ENCODE results near the gene FAM89B.
"Not testable (repeated sequence)": the region's sequence is repeated elsewhere in the genome, so short reads cannot be mapped to it uniquely, and the experiment has no call there.

The FAM89B gene

GRCh38 chr11:65572356-65573051 is at the start of gene FAM89B:
FAM89B (plus strand) TSS chr11:65572538; CDS start chr11:65572670, 132 bp downstream.
- peak; percentile 89 for DNase-seq

- peak; percentile 52 for DNase-seq
Measured at GRCh38 chr11:65522718-65523630, 49.4 kb upstream of the FAM89B start.

- DNase-seq, result not testable (repeated sequence)
Measured at GRCh38 chr11:65523631-65523968, 48.7 kb upstream of the FAM89B start.

- no peak for DNase-seq
Measured at GRCh38 chr11:65524014-65524740, 48.2 kb upstream of the FAM89B start.

- peak; percentile 80 for DNase-seq
Measured at GRCh38 chr11:65524741-65525545, 47.4 kb upstream of the FAM89B start, which contains the start of gene SCYL1. SCYL1 (plus strand) TSS chr11:65525083; CDS start chr11:65525154, 71 bp downstream.

- no peak for DNase-seq
Measured at GRCh38 chr11:65525546-65526480, 46.5 kb upstream of the FAM89B start.

GRCh38 chr11:65526744-65527143 is 45.6 kb upstream of the FAM89B start:
- no peak for DNase-seq

GRCh38 chr11:65528819-65529350 is 43.5 kb upstream of the FAM89B start:
- no peak for DNase-seq

- no peak for DNase-seq
Measured at GRCh38 chr11:65529475-65530156, 42.7 kb upstream of the FAM89B start.

GRCh38 chr11:65530157-65530496 is 42.2 kb upstream of the FAM89B start:
- no peak for DNase-seq

- no peak for DNase-seq
Measured at GRCh38 chr11:65532388-65533064, 39.8 kb upstream of the FAM89B start.

- no peak for DNase-seq
Measured at GRCh38 chr11:65535102-65535501, 37.2 kb upstream of the FAM89B start.

GRCh38 chr11:65536412-65537295 is 35.7 kb upstream of the FAM89B start:
- no peak for DNase-seq

GRCh38 chr11:65537296-65537597 is 35.1 kb upstream of the FAM89B start:
- DNase-seq, result no peak

GRCh38 chr11:65537620-65538231 is 34.6 kb upstream of the FAM89B start:
- DNase-seq, result no peak

- no peak for DNase-seq
Measured at GRCh38 chr11:65538232-65538914, 34.0 kb upstream of the FAM89B start.

GRCh38 chr11:65538915-65539743 is 33.2 kb upstream of the FAM89B start:
- DNase-seq, result no peak

All from CD4-positive, alpha-beta T cell treated with Interleukin-15 for 1 hour (primary cell).